GM21515 (cell line): ENCODE data around the gene OBSCN.
"Not testable (repeated sequence)": the region's sequence is repeated elsewhere in the genome, so short reads cannot be mapped to it uniquely, and the experiment has no call there.

Experiments
- ATAC-seq: cut with Tn5 transposase; IDR thresholded peaks from one replicate; pipeline ENCODE4 v1.9.1; 2021; ENCODE audit not compliant: unreplicated experiment

Gene OBSCN

DNA sequence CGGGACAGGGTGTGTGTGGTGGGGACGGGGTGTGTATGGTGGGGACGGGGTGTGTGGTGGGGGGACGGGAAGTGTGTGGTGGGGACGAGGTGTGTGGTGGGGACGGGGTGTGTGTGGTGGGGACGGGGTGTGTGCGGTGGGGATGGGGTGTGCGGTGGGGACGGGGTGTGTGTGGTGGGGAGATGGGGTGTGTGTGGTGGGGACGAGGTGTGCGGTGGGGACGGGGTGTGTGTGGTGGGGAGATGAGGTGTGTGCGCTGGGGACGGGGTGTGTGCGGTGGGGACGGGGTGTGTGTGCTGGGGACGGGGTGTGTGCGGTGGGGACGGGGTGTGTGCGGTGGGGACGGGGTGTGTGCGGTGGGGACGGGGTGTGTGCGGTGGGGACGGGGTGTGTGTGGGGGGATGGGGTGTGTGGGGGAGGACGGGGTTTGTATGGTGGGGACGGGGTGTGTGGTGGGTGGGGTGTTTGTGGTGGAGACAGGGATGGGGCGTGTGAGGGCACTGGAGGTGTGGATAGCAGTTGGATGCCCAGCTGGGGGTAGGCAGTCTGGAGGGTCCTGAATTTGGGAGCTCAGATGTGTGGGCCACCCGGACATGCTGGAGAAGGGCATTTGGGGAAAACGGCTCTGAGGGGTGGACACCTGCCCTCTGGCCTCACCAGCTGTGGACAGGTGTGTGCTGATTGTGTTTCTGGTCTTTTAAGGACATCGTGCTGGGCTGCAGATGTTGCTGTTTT is 25.4 kb upstream of the OBSCN start:
- no peak for ATAC-seq

DNA sequence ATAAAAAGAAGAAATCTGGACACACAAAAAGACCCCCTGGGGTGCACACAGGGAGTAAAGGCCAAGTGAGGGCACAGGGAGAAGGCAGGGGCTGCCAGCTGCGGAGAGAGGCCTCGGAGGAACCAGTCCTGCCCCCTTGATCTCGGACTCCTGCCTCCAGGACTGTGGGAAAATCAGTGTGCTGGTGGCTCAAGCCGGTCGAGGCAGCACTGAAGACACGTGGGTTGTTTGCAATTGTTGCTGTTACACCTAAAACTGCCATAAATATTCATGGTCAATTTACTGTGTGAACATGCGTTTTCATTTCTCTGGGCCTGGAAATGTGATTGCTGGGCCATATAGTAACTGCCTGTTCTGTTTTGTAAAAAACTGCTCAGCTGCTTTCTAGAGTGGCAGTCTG is 23.7 kb upstream of the OBSCN start:
- no peak for ATAC-seq

DNA sequence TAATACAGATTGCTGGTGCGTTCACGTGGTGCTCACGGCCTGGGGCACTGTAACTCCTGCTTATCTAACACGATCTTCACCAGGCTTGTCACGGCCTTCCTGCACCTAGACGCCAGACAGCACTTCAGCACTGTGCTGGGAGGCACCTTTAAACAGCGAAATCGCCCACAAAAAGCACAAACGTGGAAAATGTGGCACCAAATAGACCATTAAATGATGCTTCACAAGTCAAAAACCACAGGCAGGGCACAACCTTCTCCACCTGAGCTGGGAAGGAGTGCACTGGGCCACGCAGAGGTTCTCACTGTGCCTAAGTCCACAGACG is 22.2 kb upstream of the OBSCN start:
- no peak for ATAC-seq

DNA sequence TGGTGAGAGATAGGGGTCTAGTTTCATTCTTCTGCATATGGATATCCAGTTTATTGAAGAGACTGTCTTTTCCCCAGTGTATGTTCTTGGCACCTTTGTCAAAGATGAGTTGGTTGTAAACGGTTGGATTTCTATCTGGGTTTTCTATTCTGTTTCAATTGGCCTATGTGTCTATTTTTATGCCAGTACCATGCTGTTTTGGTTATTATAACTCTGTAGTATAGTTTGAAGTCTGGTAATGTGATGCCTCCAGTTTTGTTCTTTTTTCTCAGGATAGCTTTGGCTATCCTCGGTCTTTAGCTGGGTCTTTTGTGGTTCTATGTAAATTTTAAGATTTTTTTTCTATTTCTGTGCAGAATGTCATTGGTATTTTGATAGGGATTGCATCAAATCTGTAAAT is 19.6 kb upstream of the OBSCN start:
- ATAC-seq: not testable (repeated sequence)

DNA sequence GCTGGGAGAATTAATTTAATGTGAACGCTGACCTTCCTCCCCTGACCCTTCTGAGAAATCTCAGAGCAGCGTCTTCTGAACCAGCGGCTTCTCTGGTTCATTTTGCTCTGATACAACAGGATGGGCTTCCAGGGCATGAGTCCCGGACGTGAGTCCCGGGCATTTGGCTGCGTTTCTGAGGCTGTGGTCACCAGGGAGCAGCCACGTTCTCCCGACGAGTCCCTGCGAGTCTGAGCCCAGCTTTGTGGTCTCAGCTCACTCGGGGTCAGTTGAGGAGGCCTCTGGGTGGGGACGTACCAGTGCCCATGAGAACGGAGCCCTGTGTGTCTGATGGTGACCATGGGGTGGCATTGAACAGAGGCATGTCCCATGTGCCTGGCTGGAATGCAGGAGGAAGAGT is 17.7 kb upstream of the OBSCN start:
- no peak for ATAC-seq

DNA sequence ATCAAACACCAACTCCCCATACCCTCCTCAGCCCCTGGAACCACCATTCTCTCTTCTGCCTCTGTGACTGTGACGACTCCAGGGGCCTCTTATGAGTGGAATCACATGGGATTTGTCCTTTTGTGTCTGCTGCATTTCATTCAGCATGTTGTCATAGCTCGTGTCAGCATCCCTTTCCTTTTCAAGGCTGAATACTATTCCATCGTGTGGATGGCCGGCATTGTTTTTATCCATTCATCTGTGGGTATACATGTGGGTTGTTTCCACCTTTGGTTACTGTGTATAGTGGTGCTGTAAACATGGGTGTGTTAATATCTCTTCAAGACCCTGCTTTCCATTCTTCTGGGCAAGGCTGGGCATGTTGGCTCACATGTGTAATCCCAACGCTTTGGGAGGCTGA is 17.1 kb upstream of the OBSCN start:
- ATAC-seq: no peak

DNA sequence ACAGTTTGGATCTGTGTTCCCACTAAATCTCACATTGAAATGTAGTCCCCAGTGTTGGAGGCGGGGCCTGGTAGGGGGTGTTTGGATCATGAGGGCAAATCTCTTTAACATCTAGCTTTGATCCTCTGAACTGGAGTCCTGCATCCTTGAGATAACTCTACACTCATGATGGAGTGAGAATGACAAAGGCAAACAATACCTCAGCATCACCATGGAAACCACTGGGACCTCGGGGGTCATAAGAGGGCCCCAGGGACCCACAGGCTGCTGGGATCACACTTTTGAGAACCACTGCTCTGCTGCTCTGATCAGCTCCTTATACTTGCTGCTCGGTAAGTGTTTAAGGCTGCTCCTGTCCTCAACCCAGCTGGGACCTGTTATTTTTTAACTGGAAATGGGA is 13.4 kb upstream of the OBSCN start:
- no peak for ATAC-seq

DNA sequence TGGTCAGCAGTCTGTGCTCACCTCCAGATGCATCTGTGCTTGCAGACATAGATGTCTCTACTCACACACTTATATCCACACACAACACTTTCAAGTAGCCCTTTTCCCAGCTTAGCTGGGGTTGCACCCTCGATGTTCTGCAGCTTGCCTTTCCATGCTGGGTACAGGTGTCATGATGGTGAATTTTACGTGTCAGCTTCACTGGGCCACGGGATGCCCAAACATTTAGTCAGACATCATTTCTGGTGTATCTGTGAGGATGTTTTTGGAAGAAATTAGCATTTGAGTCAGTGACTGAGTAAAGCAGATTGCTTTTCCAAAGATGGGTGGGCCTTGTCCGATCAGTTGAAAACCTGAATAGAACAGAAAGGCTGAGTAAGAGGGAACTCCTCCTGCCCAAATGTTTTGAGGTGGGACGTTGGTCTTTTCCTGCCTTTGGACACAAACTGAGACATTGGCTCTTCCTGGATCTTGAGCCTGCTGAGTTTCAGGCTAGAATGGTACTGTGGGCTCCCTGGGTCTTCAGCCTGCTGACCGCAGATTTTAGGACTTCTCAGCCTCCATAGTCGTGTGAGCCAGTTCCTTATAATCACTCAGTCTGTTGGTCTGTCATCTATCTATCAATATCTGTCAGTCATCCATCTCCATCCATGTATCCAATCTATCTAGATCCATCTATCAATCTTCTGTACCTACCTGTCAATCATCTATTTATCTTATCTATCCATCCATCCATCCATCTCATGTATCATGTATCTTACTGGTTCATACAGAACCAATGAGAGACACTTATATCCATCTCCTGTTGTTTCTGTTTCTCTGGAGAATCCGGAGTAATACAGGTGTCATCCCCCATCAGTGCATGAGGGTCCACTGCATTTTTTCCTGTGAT is 12.7 kb upstream of the OBSCN start:
- no peak for ATAC-seq

DNA sequence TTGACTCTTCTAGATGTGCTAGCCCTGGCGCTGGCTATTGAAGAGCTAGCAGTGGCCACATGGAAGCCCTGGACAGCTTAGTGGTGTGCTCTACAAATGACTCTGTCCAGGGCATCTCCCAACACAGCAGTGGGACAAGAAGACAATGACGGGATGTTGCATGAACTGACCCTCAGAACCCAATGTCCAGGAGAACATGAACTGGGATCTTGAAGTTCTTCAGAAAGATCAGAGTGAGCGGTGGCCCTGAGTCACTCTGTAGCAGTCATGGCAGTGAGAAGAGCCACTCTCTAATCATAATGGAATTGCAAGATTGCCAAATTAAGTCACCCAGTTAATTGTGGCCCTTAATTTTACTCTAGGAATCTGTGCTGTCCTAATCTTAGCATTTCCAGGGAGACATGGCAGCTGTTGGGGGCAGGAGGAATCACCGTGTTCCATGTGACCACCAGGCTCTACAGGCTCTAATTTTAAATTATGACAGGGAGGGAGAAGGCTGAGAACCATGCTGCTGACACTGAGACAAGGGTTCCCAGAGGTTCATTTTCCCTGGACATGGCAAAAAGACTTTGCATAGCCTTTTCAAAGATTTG is 10.2 kb upstream of the OBSCN start:
- ATAC-seq: no peak

DNA sequence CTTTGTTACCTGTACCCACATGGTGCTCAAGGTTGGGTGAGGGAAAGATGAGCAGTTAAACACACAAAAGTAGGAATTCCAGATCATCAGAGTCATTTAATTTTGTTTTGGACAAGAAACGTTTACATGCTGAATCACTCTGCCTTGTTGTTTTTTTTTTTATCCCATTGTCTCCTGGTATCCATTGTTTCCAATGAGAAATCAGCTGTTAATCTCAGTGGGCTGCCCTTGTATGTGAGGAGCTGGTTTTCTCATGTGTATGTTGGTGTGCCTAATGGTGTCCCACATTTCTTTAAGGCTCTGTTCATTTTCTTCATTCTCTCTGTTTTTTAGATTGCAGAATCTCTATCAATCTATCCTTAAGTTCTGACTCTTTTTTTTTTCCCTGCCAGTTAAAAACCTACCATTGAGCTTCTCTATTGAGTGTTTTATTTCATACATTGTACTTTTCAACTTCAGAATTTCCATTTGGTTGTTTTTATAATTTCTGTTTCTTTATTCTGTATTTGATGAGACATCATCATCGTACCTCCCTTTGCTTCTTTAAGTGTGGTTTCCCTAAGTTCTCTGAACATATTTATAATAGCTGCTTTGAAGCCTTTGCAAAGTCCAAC is 8.8 kb upstream of the OBSCN start:
- no peak for ATAC-seq

DNA sequence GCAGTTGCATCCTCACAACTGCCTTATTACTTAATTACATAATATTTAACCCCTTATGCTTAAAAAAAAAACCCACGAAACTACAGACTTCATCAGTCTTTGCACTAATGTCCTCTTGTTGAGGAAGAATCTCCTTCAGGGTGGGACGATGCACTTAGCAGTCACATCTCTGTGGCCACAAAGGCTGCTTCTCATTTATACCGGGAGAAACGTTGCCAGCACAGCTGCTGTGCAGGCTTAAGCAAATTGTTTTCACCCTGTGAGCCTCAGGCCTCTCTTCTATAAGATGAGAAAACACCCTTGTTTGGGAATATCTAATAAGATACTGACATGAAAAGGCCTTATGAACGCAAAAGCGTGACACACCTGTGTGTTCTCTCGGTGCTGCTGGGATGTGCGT is 2.9 kb upstream of the OBSCN start:
- ATAC-seq: no peak

DNA sequence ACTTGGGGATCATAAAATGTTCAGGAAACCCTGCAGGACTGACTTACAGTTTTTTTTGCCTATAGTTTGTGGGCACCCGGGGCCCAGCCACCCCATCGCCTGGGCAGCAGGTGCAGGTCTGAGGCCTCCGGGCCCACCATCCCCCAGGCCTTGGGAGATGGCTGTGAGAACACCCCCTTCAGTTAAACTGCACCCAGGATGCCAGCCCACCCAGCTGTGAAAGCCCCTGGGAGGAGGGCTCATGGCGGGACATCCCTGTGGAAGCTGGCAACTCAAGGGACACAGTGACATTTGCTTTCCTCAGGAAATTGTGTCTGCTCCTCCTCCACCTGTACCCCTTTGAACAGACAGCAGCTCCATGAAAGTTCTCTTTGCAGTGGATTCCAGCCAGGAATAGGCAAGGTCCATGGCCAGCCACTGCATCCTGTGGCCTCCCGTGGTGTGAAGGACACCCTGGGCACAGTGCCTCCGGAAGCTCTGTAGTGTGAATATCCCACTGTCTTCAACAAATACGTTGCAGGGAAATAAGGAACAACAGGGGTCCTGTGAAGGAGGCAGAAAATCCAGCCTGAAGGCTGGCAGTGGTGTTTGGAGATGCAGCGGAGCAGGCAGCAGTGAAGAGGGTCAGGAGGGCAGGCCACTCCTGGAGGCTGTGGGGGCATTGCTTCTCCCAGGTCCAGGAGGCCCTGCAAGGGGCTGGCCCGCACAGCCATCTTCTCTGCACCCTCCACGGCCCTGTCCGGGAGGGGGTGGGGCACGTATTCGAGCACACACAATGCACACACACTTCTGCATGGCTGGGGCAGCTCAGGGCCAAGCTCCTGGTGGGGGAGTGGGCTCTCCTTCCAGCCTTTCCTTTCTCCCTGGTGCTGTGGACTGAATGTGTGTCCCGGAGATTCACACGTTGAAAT is 2.1 kb upstream of the OBSCN start:
- no peak for ATAC-seq

DNA sequence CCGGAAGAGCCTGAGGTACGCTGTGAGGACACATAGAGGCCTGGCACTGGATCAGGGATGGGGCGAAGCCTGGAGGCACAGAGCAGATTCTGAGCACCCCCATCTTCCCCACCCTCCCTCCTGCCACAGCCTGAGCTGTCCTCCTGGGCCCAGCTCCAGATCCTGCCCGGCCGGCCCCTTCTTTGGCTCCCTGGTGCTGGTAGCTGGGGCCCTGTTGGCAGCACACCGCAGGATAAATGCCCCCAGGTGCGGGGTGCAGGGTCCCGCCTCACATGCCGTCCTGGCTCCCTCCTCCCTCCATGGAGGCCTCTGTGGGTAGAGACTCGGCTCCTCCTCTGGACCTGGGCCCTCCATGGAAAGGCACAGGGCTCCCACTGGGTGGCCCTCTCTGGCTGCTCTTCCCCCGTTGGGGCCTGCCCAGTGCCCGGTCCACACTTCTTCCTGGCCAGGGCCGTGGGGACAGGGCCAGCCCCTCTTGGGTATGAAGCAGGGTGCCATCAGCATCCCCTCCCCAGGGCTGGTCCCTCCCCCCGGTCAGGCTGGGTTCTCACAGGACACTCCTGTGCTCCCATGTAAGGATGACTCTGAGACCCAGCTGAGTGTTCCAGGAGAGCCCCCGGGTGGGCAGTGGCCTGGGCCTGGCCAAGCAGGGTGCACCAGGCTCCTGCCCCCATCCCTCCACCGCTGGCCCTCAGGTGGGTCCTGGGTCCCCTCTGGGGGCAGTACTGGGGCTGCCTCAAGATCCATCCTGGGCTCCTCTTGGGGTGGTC is 1.1 kb upstream of the OBSCN start:
- ATAC-seq: no peak

DNA sequence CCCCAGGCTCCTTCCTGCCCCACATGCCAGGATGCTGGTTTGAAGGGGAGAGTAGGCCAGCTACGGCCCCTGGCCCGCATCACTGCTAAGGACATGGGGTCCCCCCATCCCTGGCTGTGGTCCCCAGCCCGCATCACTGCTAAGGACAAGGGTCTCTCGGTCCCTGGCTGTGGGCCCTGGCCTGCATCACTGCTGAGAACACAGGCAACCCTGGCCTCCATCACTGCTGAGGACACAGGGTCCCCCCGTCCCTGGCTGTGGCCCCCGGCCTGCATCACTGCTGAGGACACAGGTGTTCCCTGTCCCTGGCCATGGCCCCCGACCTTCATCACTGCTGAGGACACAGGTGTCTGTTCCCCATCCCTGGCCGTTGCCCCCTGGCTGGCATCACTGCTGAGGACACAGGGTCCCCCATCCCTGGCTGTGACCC is 448 bp upstream of the OBSCN start:
- ATAC-seq: no peak

DNA sequence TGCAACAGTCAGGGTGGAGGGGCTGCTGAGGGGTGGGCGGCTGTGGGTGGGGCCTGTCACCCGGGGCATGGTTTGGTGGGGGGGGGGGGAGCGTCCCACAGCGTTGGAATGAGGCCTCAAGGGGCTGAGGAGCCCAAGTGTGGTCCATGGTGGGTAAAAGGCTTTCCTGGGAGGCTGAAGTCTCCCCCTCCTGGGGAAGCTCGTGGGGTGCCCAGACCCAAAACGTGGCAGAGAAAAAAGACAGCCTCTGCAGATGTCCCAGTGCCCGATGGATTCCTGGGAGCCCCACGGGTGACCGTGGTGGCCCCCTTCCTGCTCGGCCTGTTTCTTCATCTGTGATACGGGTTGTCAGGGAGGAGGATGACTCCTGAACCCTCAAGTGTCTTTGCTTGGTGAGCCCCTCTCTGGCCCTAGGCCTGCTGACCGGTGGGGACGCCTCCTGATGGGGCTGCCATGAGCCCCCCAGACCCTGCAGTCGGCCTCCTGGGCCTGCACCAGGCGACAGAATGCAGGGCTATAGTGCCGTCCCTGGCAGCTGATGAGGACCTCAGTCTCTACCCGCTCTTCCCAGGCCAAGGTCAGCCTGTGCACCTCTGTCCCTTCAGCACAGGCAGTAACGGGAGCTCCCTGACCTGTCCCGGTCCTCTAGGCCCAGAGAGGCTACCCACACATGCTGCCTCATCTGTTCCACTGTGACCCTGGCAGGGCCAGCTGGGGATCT is 1.1 kb downstream of the OBSCN start:
- no peak for ATAC-seq

DNA sequence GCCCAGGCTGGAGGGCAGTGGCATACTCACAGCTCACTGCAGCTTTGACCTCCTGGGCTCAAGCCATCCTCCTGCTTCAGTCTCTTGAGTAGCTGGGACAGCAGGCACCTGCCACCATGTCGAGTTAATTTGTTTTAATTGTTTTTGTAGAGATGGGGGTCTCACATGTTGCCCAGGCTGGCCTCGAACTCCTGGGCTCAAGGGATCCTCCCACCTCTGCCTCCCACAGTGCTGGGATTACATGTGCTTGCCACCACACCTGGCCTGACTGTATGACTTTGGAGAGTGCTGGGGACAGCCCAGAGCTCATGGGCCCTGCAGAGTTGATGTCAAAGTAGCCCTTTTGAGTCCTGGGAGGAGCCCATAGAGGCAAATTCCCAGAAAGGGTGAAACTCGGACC is 1.8 kb downstream of the OBSCN start:
- no peak for ATAC-seq

DNA sequence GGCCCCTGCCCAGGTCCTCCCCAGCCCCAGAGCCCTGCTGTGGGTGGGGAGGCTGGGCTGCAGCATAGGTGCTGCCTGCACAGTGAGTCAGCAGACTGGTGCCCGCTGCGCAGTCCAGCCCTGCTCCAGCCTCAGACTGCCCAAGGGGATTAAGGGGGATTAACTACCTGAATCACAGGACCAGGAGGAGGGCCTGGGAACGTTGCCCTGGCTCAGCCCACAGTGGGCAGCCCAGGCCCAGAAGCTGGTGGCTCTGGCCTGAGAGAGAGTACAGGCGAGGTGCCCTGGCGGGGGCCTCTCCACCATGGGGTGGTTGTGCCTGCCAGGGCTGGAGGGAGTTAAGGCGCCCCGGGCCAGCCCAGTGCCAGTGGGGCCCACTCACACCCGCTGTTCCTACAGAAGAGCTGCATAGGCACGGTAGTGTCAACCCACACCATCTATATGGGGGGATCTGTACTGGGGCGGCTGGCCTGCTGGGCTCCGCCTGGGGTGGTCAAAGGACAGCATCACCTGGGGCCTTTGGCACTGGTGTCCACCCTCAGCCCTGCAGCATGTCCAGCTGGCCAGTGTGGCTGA is 2.3 kb downstream of the OBSCN start:
- no peak for ATAC-seq

DNA sequence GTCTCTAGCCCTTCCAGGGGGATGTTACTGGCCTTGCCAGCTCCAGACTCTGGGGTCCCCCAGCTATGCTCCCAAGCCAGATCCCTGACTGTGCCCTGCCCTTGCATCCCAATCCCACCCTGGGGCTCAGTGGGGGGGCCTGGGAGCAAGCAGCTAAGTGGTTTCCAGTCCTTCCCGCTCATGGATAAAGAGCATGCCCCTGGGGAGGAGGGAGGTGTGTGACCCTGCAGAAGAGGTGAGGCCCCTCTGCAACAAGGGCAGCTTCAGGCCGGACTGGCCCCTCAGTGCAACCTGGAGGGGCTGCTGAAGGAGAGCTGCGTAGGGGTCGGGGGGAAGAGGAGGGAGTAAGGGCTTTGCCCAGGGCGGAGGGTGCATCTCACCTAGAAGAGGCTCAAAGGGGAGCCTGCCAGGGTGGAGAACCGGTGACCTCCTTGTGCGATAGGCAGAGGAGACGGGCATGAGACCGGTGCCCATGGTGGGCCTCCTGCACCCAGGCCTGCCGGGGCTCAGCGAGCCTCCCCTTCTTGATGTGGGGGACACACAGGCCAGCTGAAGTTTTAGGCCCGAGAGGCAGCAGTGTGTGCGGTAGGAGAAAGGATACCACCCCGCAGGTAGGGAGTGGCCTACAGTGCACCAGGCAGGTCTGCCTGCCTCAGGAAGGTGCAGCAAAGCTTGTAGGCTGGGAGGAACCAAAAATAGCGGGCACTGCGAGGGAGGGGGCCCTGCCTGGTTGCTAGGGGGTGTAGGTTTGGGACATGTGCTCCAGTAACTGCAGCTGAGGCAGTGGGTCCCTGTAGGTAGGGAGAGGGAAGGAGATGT is 3.1 kb downstream of the OBSCN start:
- no peak for ATAC-seq
